ENCODE results near the gene EIF3F. TPM values are rescaled to one million over a fixed set of nuclear protein-coding genes. Genes with fewer than 3 reads are reported as not detected.

The EIF3F gene
- total and polyA plus RNA-seq, 9 of the 15 experiments (the other 6 are each of a cell fraction or from before 2014, with no cell fraction given) = 50.1 to 259 (median 135) TPM

GRCh38 chr11:7986768-7987559 lies at the start of gene EIF3F (continued):
- no peak for TF ChIP-seq CHD7 (IDR thresholded peaks at IDR 0.05; ENCODE audit: low read depth, low read length)
- peak; percentile 42 for TF ChIP-seq KDM5B (IDR thresholded peaks at IDR 0.05; ENCODE audit: insufficient replicate concordance, low read depth, low read length)
- peak; percentile 99 for TF ChIP-seq SIN3B (IDR thresholded peaks at IDR 0.05; ENCODE audit: low read depth)
- no peak for TF ChIP-seq THAP12 (CRISPR knock-in tag; IDR thresholded peaks at IDR 0.05)
- TF ChIP-seq NUFIP1 (IDR thresholded peaks at IDR 0.05; ENCODE audit: partially characterized antibody) = no peak
- peak; percentile 4; the same call in 1 of the 2 replicates for TF ChIP-seq MAFK (IDR thresholded peaks at IDR 0.05; ENCODE audit: low read length)
- 0 out of 2 replicates have a peak, but pooled peaks have one; percentile 12 for TF ChIP-seq MAX (CRISPR knock-in tag; IDR thresholded peaks at IDR 0.05)
- 0 out of 2 replicates have a peak, but pooled peaks have one; percentile 15 for TF ChIP-seq BMI1 (IDR thresholded peaks at IDR 0.05; ENCODE audit: low read length)
- TF ChIP-seq RAD21 (CRISPR knock-in tag; conservative IDR thresholded peaks at IDR 0.05 in 1 of 2, IDR thresholded peaks at IDR 0.05 in 1 of 2) = peak; percentile 77 to 85
- TF ChIP-seq MECOM (CRISPR knock-in tag; IDR thresholded peaks at IDR 0.05) = no peak
- TF ChIP-seq RBM39 (optimal IDR thresholded peaks at IDR 0.05; ENCODE audit: low read depth, low read length) = peak; percentile 85
- TF ChIP-seq HMG20A (CRISPR knock-in tag; conservative IDR thresholded peaks at IDR 0.05) = no peak
- no peak for TF ChIP-seq ZNF707 (CRISPR knock-in tag; conservative IDR thresholded peaks at IDR 0.05)

Data from K562 (cell line).